HFFc6 (cell line): ENCODE data around the gene ENTPD6. TPM values are rescaled to one million over a fixed set of nuclear protein-coding genes. Genes with fewer than 3 reads are reported as not detected.

ENCODE experiments used
- DNase-seq: peaks from one replicate; pipeline ENCODE4 v3.0.0-alpha.2; 2018
- H3K27ac Mint-ChIP-seq: 2 replicates; pipeline ENCODE4 v1.8.0; 2020; ENCODE audit warnings: mild to moderate bottlenecking, mixed read lengths
- H3K27me3 Mint-ChIP-seq: 2 replicates; pipeline ENCODE4 v1.8.0; 2021; ENCODE audit warnings: mild to moderate bottlenecking, moderate library complexity, mixed read lengths; ENCODE audit not compliant: insufficient read depth
- H3K36me3 Mint-ChIP-seq: 2 replicates; pipeline ENCODE4 v1.8.0; 2021; ENCODE audit warnings: low read depth, mixed read lengths
- H3K4me1 Mint-ChIP-seq: 2 replicates; pipeline ENCODE4 v1.8.0; 2020; ENCODE audit warnings: low read depth, mixed read lengths
- H3K4me3 Mint-ChIP-seq: 2 replicates; pipeline ENCODE4 v1.8.0; 2020; ENCODE audit warnings: mild to moderate bottlenecking, moderate library complexity, mixed read lengths
- H3K9me3 Mint-ChIP-seq: 2 replicates; pipeline ENCODE4 v1.8.0; 2020; ENCODE audit warnings: mild to moderate bottlenecking, mixed read lengths
- CTCF ChIP-seq: fragments of 200-600 bp; sonication (generic); IDR thresholded peaks from 2 replicates; pipeline ENCODE4 v1.5.0; 2021; ENCODE audit warnings: antibody characterized with exemption, mild to moderate bottlenecking
- total RNA-seq, 6 experiments: library from RNA; stranded (reverse); fragmentation: NEBNext Ultra II Directional; extraction: Animal tissue kit (Norgen Biotek cat#: 25700); gene quantifications; 2 replicates in 1 of 6; 3 replicates in 5 of 6; pipeline ENCODE4 v1.2.3, GENCODE V29; 2021

ENTPD6 gene
- total RNA-seq, 6 experiments from 2014 or later, result 46.2 to 53.2 (median 51.6) TPM

GRCh38 chr20:25203089-25203488, 7.6 kb downstream of the ENTPD6 start:
- no peaks in the 10 kb centered on the region for H3K9me3 Mint-ChIP-seq
- H3K36me3 Mint-ChIP-seq, result no peaks in the 10 kb centered on the region
- DNase-seq, result no peak
- no peaks in the 10 kb centered on the region for H3K27me3 Mint-ChIP-seq
- no peak overlapping the region for H3K4me3 Mint-ChIP-seq
- no peak overlapping the region for H3K27ac Mint-ChIP-seq
- no peak for TF ChIP-seq CTCF
- H3K4me1 Mint-ChIP-seq, result peaks cover 34% of the 10 kb centered on the region

- H3K4me3 Mint-ChIP-seq, result no peak overlapping the region
- no peak for DNase-seq
- no peaks in the 10 kb centered on the region for H3K27me3 Mint-ChIP-seq
- no peaks in the 10 kb centered on the region for H3K9me3 Mint-ChIP-seq
- H3K27ac Mint-ChIP-seq, result no peak overlapping the region
- H3K4me1 Mint-ChIP-seq, result peaks cover 32% of the 10 kb centered on the region
- no peak for TF ChIP-seq CTCF
- no peaks in the 10 kb centered on the region for H3K36me3 Mint-ChIP-seq
Measured at GRCh38 chr20:25203871-25204320, 8.4 kb downstream of the ENTPD6 start.

GRCh38 chr20:25204550-25205276, 9.2 kb downstream of the ENTPD6 start:
- DNase-seq, result no peak
- no peak for TF ChIP-seq CTCF
- no peak overlapping the region for H3K27ac Mint-ChIP-seq
- peaks cover 24% of the 10 kb centered on the region for H3K4me1 Mint-ChIP-seq
- H3K9me3 Mint-ChIP-seq, result no peaks in the 10 kb centered on the region
- H3K27me3 Mint-ChIP-seq, result no peaks in the 10 kb centered on the region
- H3K4me3 Mint-ChIP-seq, result no peak overlapping the region
- no peaks in the 10 kb centered on the region for H3K36me3 Mint-ChIP-seq

GRCh38 chr20:25205277-25206062, 10.0 kb downstream of the ENTPD6 start:
- DNase-seq, result no peak
- Mint-ChIP-seq H3K27me3 (no peaks in the 10 kb centered on the region), H3K27ac (0 out of 2 replicates have a peak overlapping the region, but pooled peaks have one; percentile 30), H3K4me1 (peaks cover 18% of the 10 kb centered on the region), H3K36me3 (no peaks in the 10 kb centered on the region), H3K4me3 (no peak overlapping the region), H3K9me3 (no peaks in the 10 kb centered on the region)
- no peak for TF ChIP-seq CTCF

GRCh38 chr20:25206063-25206403, 10.5 kb downstream of the ENTPD6 start:
- Mint-ChIP-seq H3K27me3 (no peaks in the 10 kb centered on the region), H3K9me3 (no peaks in the 10 kb centered on the region), H3K4me3 (no peak overlapping the region), H3K27ac (no peak overlapping the region), H3K36me3 (no peaks in the 10 kb centered on the region), H3K4me1 (peaks cover 12% of the 10 kb centered on the region)
- TF ChIP-seq CTCF, result no peak
- DNase-seq, result no peak
